Measurements from ENCODE around the gene IGFL3. TPM values are rescaled to one million over a fixed set of nuclear protein-coding genes. Genes with fewer than 3 reads are reported as not detected.

IGFL3 gene
- total and polyA plus RNA-seq, 9 of the 15 experiments (the other 6 are each of a cell fraction or from before 2014, with no cell fraction given) = not detected

DNA sequence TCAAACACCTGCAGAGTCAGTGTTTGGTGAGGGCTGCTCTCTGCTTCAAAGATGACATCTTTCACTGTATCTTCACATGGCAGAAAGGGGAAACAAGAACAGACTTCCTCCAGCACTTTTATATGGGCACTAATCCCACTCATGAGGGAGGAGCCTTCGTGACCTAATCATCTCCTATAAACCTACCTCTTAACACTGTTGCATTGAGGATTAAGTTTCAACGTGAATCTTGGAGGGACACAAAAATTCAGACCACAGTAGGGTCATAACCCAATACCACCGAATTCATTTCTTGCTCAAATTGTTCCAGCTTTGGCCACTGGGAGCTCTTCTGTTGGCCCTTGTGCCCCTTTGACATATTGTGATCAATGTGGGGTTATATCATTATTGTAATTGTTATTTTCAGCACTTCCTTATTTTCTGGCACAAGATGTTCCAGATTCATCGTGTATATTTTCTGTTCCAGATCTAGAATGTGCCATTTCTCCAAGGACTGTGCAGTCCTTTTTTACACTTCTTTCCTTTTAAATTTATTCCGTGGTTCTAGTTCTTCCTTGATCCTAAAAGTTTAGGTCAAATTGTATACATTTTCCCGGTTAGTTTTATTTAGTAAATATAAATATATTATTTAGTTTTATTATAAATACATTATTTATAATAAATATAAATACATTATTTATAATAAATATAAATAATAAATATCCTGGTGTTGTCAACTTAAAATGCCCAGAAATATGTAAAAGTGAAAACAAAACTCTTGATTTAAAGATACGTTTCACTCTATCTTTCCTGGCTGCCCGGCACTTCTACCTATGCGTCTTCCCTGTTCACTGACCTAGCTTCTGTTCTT, 48.2 kb downstream of the IGFL3 start:
- Histone ChIP-seq H3K36me3 (ENCODE audit: control insufficient read depth, insufficient read depth, low read length) (no peaks in the 10 kb centered on the region), H3K4me2 (ENCODE audit: insufficient read depth, low read length) (no peak overlapping the region), H3K9me3 (replicated peaks; ENCODE audit: control insufficient read depth, insufficient read depth, low read depth, low read length) (no peaks in the 10 kb centered on the region), H3K4me3 (no peak overlapping the region), H3K4me1 (replicated peaks in 1 of 2; ENCODE audit: control insufficient read depth in 2 of 2, insufficient read depth in 2 of 2, low read length in 2 of 2) (peaks cover 0 to 8% of the 10 kb centered on the region in 2 experiments; a peak in 2 of 5 replicates), H3K9ac (ENCODE audit: insufficient read depth in 1 of 2, low read depth in 2 of 2, low read length in 2 of 2) (no peak overlapping the region), H4K20me1 (replicated peaks; ENCODE audit: control insufficient read depth, insufficient read depth, low read length) (no peaks in the 10 kb centered on the region), H3K79me2 (ENCODE audit: control insufficient read depth, insufficient read depth, low read length) (no peaks in the 10 kb centered on the region), H3K27ac (ENCODE audit: extremely low read depth, low read depth, low read length) (no peak overlapping the region), H3K9me1 (ENCODE audit: control insufficient read depth, insufficient read depth, low read length) (no peaks in the 10 kb centered on the region), H2AFZ (ENCODE audit: low read depth, low read length) (no peak overlapping the region), H3K27me3 (ENCODE audit: control insufficient read depth in 2 of 2, insufficient read depth in 2 of 2, low read length in 2 of 2) (peaks cover 2 to 19% of the 10 kb centered on the region in 2 experiments; a peak in 2 of 5 replicates)
- TF ChIP-seq SPI1 (IDR thresholded peaks at IDR 0.05; ENCODE audit: borderline replicate concordance, low read depth, low read length) (peak; percentile 28; the same call in 1 of the 2 replicates), CTCF (IDR thresholded peaks at IDR 0.05 in 2 of 3, conservative IDR thresholded peaks at IDR 0.05 in 1 of 3; ENCODE audit: insufficient read depth in 2 of 3, low read depth in 1 of 3, low read length in 3 of 3) (0 out of 6 replicates have a peak, but pooled peaks of 1 of the 3 experiments have one; percentile 8), ZC3H11A (IDR thresholded peaks at IDR 0.05; ENCODE audit: low read depth, low read length) (no peak), HMGN3 (IDR thresholded peaks at IDR 0.05; ENCODE audit: borderline replicate concordance, extremely low read depth, insufficient read length, low read depth, low read length) (no peak), SAFB (IDR thresholded peaks at IDR 0.05; ENCODE audit: borderline replicate concordance, low read depth, low read length) (no peak), MAZ (CRISPR knock-in tag; conservative IDR thresholded peaks at IDR 0.05 in 1 of 2, IDR thresholded peaks at IDR 0.05 in 1 of 2) (no peak), ZFP30 (CRISPR knock-in tag; IDR thresholded peaks at IDR 0.05; ENCODE audit: borderline replicate concordance) (no peak)
- ATAC-seq (no peak), FAIRE-seq (no peak), DNase-seq (ENCODE audit: extremely low read depth in 1 of 4, low spot score in 3 of 4) (no peak)
- POLR2A ChIA-PET = interaction anchor here (0.7 kb wide), 1 partner anchor 48 kb away, joined by 3 read pairs; no protein-coding TSS in a partner anchor
- in situ Hi-C loops (cut with MboI) = no loop called here
- intact Hi-C loops (cut with micrococcal nuclease) = loop anchor here (10.0 kb wide), 1 partner anchor 261 kb away; the partner anchor contains the start of gene RSPH6A
- no TSS peak for BruUV-seq (replicated peaks)
- WGBS (ENCODE audit: insufficient coverage, low coverage, missing lambda C conversion rate) = 5% methylated on average over 9 of the region's 9 CpGs
- CTCF ChIA-PET (ENCODE audit: low intra/inter-chr PET ratio) = interaction anchor here (0.7 to 8.3 kb wide), 7 partner anchors 47 to 466 kb away, joined by 3 to 115 read pairs (median 15); partner anchors contain the start of genes FOXA3 and SYMPK

Measured in K562 (cell line).